GM12878 (cell line): ENCODE results near the gene ACSM6. TPM values are rescaled to one million over a fixed set of nuclear protein-coding genes. Genes with fewer than 3 reads are reported as not detected.
A peak's percentile ranks its signal among the peaks of the same experiment; 100 is the strongest.

Experiments
- CEBPB ChIP-seq, 2 experiments: fragments of 150-350 bp in 1 of 2; IDR thresholded peaks; 2 replicates each; pipeline ENCODE4 v1.6.1; 2012 to 2014; ENCODE audit warnings: low read depth in 2 of 2, low read length in 2 of 2, borderline replicate concordance in 1 of 2, inconsistent platforms in 1 of 2
- CREM ChIP-seq: IDR thresholded peaks from 2 replicates; pipeline ENCODE4 v1.6.1; 2014; ENCODE audit warnings: antibody characterized with exemption, low read depth
- DPF2 ChIP-seq: fragments of 450-650 bp; IDR thresholded peaks from 2 replicates; pipeline ENCODE4 v1.6.1; 2017; ENCODE audit warnings: mild to moderate bottlenecking
- FOXM1 ChIP-seq: IDR thresholded peaks from 2 replicates; pipeline ENCODE4 v1.6.1; 2012; ENCODE audit warnings: low read depth, mild to moderate bottlenecking, inconsistent platforms, low read length, moderate library complexity
- IKZF2 ChIP-seq, 2 experiments: fragments of 450-650 bp; IDR thresholded peaks; 2 replicates each; pipeline ENCODE4 v1.6.1; 2017; ENCODE audit warnings: mild to moderate bottlenecking in 2 of 2, moderate library complexity in 2 of 2
- NR2C1 ChIP-seq: fragments of 450-650 bp; IDR thresholded peaks from 2 replicates; pipeline ENCODE4 v1.6.1; 2017; ENCODE audit warnings: antibody characterized with exemption, mild to moderate bottlenecking, moderate library complexity
- POLR2A ChIP-seq: IDR thresholded peaks from 2 replicates; pipeline ENCODE4 v1.6.1; 2011; ENCODE audit warnings: low read depth, mild to moderate bottlenecking, low read length
- POLR2AphosphoS5 ChIP-seq: IDR thresholded peaks from 2 replicates; pipeline ENCODE4 v1.6.1; 2011; ENCODE audit warnings: mild to moderate bottlenecking, low read length, inconsistent platforms
- RAD51 ChIP-seq: fragments of 450-650 bp; IDR thresholded peaks from 2 replicates; pipeline ENCODE4 v1.6.1; 2016; ENCODE audit warnings: moderate library complexity, mild to moderate bottlenecking, inconsistent platforms
- USF2 ChIP-seq: IDR thresholded peaks from 2 replicates; pipeline ENCODE4 v1.6.1; 2011; ENCODE audit warnings: low read depth, low read length, improper control_type of control experiment, borderline replicate concordance
- ZNF384 ChIP-seq: IDR thresholded peaks from 2 replicates; pipeline ENCODE4 v1.6.1; 2012; ENCODE audit warnings: low read depth, mild to moderate bottlenecking, low read length, improper control_type of control experiment, borderline replicate concordance
- polyA plus RNA-seq, 11 experiments: library from polyadenylated mRNA; depleted of rRNA in 4 of 11; unstranded in 6 of 11; stranded (reverse) in 5 of 11; fragments of >200 nt; fragmentation: Nextera tagmentation in 4 of 11; fragmentation: Illumina TruSeq in 1 of 11; extraction: Ambion mirVana in 4 of 11; extraction: Trizol in 1 of 11; gene quantifications; 1 replicate in 1 of 11; 2 replicates in 10 of 11; pipeline versions ENCODE4 v1.2.1 to v1.2.3, GENCODE V29; 2011 to 2016; ENCODE audit warnings: inconsistent platforms in 2 of 11, missing spikeins in 2 of 11, low read depth in 1 of 11
- total RNA-seq, 4 experiments: library from RNA; depleted of rRNA in 3 of 4; stranded (reverse); fragments of >200 nt in 3 of 4; fragmentation: Illumina TruSeq in 1 of 4; extraction: Trizol in 1 of 4; gene quantifications; 2 replicates each; pipeline versions ENCODE4 v1.2.1 to v1.2.3, GENCODE V29; 2013 to 2021

Gene ACSM6
- total and polyA plus RNA-seq, 10 of the 15 experiments (the other 5 are each of a cell fraction or from before 2014, with no cell fraction given) = 0.06 to 0.21 (median 0.20) TPM; not detected in 7

- TF ChIP-seq CEBPB (IDR thresholded peaks at IDR 0.05; ENCODE audit: borderline replicate concordance in 1 of 2, low read depth in 2 of 2, low read length in 2 of 2) (peak in 1 of 2 experiments; percentile 59; a peak in 1 of 4 replicates), CREM (peak; percentile 94), DPF2 (peak; percentile 90), POLR2AphosphoS5 (no peak), NR2C1 (peak; percentile 66), RAD51 (peak; percentile 69; the same call in 1 of the 2 replicates), POLR2A (peak; percentile 39; the same call in 1 of the 2 replicates), FOXM1 (peak; percentile 95), IKZF2 (IDR thresholded peaks at IDR 0.05) (peak; percentile 90 to 93), ZNF384 (peak; percentile 72; the same call in 1 of the 2 replicates), USF2 (no peak)
Observed at GRCh38 chr10:95236068-95236903, 42.2 kb downstream of the ACSM6 start (continued).
